IMR-90 (cell line): ENCODE data around the gene CYP39A1. TPM values are rescaled to one million over a fixed set of nuclear protein-coding genes. Genes with fewer than 3 reads are reported as not detected.

Source experiments
- ATAC-seq: fragments of 200-7000 bp; cut with Tn5 transposase; 2 replicates; pipeline ENCODE4 v1.9.1; 2020; ENCODE audit warnings: low read depth, mild to moderate bottlenecking, moderate library complexity
- BruUV-seq: library from RNA; stranded (reverse); fragments of 400-500 nt; replicated peaks from 2 replicates; lab custom pipeline; 2021; lab: Mats Ljungman, UMichigan
- CTCF ChIA-PET: fragments of 300-600 bp; formaldehyde crosslinking; extraction: SDS; loops from one replicate; lab custom pipeline; 2021; ENCODE audit warnings: antibody characterized with exemption; lab: Yijun Ruan, JAX
- POLR2A ChIA-PET: fragments of 300-600 bp; sonication (Branson Sonifier 250); formaldehyde crosslinking; loops from one replicate; lab custom pipeline; 2022; ENCODE audit warnings: antibody characterized with exemption; ENCODE audit not compliant: unreplicated experiment; lab: Charles Lee
- DNase-seq: peaks from one replicate; pipeline ENCODE4 v3.0.0; 2013
- H2AFZ ChIP-seq: replicated peaks from 2 replicates; pipeline ENCODE3; 2013; ENCODE audit warnings: low read length, mild to moderate bottlenecking; ENCODE audit not compliant: poor library complexity
- H2AK5ac ChIP-seq: 2 replicates; pipeline ENCODE4 v1.6.1; 2013; ENCODE audit warnings: low read depth, low read length, inconsistent platforms
- H2AK9ac ChIP-seq: replicated peaks from 2 replicates; pipeline ENCODE3; 2013; ENCODE audit warnings: mild to moderate bottlenecking, low read depth, low read length, moderate library complexity; ENCODE audit not compliant: poor library complexity
- H2BK120ac ChIP-seq: 2 replicates; pipeline ENCODE4 v1.6.1; 2013; ENCODE audit warnings: low read depth, low read length, inconsistent platforms
- H2BK15ac ChIP-seq: 3 replicates; pipeline ENCODE4 v1.6.1; 2013; ENCODE audit warnings: low read depth, low read length, inconsistent platforms
- H2BK20ac ChIP-seq: 2 replicates; pipeline ENCODE4 v1.6.1; 2013; ENCODE audit warnings: low read depth, mild to moderate bottlenecking, inconsistent platforms, low read length, moderate library complexity
- H2BK5ac ChIP-seq: 2 replicates; pipeline ENCODE4 v1.6.1; 2013; ENCODE audit warnings: mild to moderate bottlenecking, low read depth, low read length, inconsistent platforms; ENCODE audit not compliant: poor library complexity, severe bottlenecking
- H3K14ac ChIP-seq: replicated peaks from 2 replicates; pipeline ENCODE4 v1.6.1; 2013; ENCODE audit warnings: low read depth, low read length, inconsistent platforms
- H3K18ac ChIP-seq: 2 replicates; pipeline ENCODE4 v1.6.1; 2013; ENCODE audit warnings: low read depth, low read length, control low read depth
- H3K23ac ChIP-seq: 2 replicates; pipeline ENCODE4 v1.6.1; 2013; ENCODE audit warnings: low read depth, low read length, inconsistent platforms
- H3K27ac ChIP-seq: 2 replicates; pipeline ENCODE4 v1.5.1; 2013; ENCODE audit warnings: mild to moderate bottlenecking, control low read depth, low read length; ENCODE audit not compliant: insufficient read depth
- H3K27me3 ChIP-seq: 2 replicates; pipeline ENCODE4 v1.6.1; 2013; ENCODE audit warnings: low read length; ENCODE audit not compliant: control insufficient read depth, insufficient read depth
- H3K36me3 ChIP-seq: 2 replicates; pipeline ENCODE4 v1.6.1; 2013; ENCODE audit warnings: low read length, mixed read lengths; ENCODE audit not compliant: control insufficient read depth, insufficient read depth
- H3K4ac ChIP-seq: 2 replicates; pipeline ENCODE4 v1.6.1; 2013; ENCODE audit warnings: low read depth, low read length, inconsistent platforms
- H3K4me1 ChIP-seq: 2 replicates; pipeline ENCODE4 v1.6.1; 2013; ENCODE audit warnings: low read length, mixed read lengths; ENCODE audit not compliant: control insufficient read depth, insufficient read depth
- H3K4me2 ChIP-seq: 2 replicates; pipeline ENCODE4 v1.6.1; 2013; ENCODE audit warnings: low read depth, mild to moderate bottlenecking, control low read depth, low read length, moderate library complexity
- H3K4me3 ChIP-seq: 2 replicates; pipeline ENCODE4 v1.5.1; 2013; ENCODE audit warnings: low read depth, mild to moderate bottlenecking, control low read depth, low read length, moderate library complexity; ENCODE audit not compliant: insufficient read depth
- H3K56ac ChIP-seq: 2 replicates; pipeline ENCODE4 v1.6.1; 2013; ENCODE audit warnings: low read length, inconsistent platforms; ENCODE audit not compliant: insufficient read depth; ENCODE audit errors: extremely low read depth
- H3K79me1 ChIP-seq, 2 experiments: 2 replicates each; pipeline ENCODE4 v1.6.1; 2013; ENCODE audit warnings: low read length in 2 of 2, inconsistent platforms in 1 of 2, low read depth in 1 of 2
- H3K9ac ChIP-seq: 2 replicates; pipeline ENCODE4 v1.6.1; 2013; ENCODE audit warnings: low read depth, low read length, control low read depth
- H3K9me1 ChIP-seq: 2 replicates; pipeline ENCODE4 v1.6.1; 2013; ENCODE audit warnings: low read length, inconsistent platforms; ENCODE audit not compliant: insufficient read depth
- H3K9me3 ChIP-seq: 2 replicates; pipeline ENCODE4 v1.6.1; 2013; ENCODE audit warnings: low read length; ENCODE audit not compliant: control insufficient read depth, insufficient read depth
- H4K20me1 ChIP-seq: 2 replicates; pipeline ENCODE4 v1.6.1; 2013; ENCODE audit warnings: low read length, inconsistent platforms; ENCODE audit not compliant: insufficient read depth
- H4K5ac ChIP-seq: 2 replicates; pipeline ENCODE4 v1.6.1; 2013; ENCODE audit warnings: mild to moderate bottlenecking, low read depth, low read length, control low read depth
- H4K8ac ChIP-seq, 2 experiments: 2 replicates each; pipeline ENCODE4 v1.6.1; 2013; ENCODE audit warnings: low read depth in 2 of 2, low read length in 2 of 2, control low read depth in 1 of 2, inconsistent platforms in 1 of 2
- H4K91ac ChIP-seq: 2 replicates; pipeline ENCODE4 v1.6.1; 2013; ENCODE audit warnings: low read depth, low read length, inconsistent platforms; ENCODE audit not compliant: insufficient read depth
- BHLHE40 ChIP-seq: fragments of 150-350 bp; IDR thresholded peaks from 2 replicates; pipeline ENCODE4 v1.6.1; 2016; ENCODE audit warnings: mild to moderate bottlenecking, low read depth, low read length
- CEBPB ChIP-seq: IDR thresholded peaks from 2 replicates; pipeline ENCODE4 v1.6.1; 2012; ENCODE audit warnings: low read depth, low read length, improper control_type of control experiment
- CHD1 ChIP-seq: IDR thresholded peaks from 2 replicates; pipeline ENCODE4 v1.6.1; 2012; ENCODE audit warnings: low read depth, low read length, improper control_type of control experiment
- FOS ChIP-seq: fragments of 150-350 bp; IDR thresholded peaks from 2 replicates; pipeline ENCODE4 v1.6.1; 2016; ENCODE audit warnings: low read depth, low read length
- MAFK ChIP-seq: IDR thresholded peaks from 2 replicates; pipeline ENCODE4 v1.6.1; 2012; ENCODE audit warnings: low read depth, low read length, improper control_type of control experiment
- MAZ ChIP-seq: IDR thresholded peaks from 2 replicates; pipeline ENCODE4 v1.6.1; 2012; ENCODE audit warnings: low read depth, mild to moderate bottlenecking, low read length, improper control_type of control experiment, moderate library complexity, borderline replicate concordance
- MXI1 ChIP-seq: IDR thresholded peaks from 2 replicates; pipeline ENCODE4 v1.6.1; 2012; ENCODE audit warnings: low read depth, mild to moderate bottlenecking, low read length, moderate library complexity, borderline replicate concordance
- RCOR1 ChIP-seq: IDR thresholded peaks from 2 replicates; pipeline ENCODE4 v1.6.1; 2012; ENCODE audit warnings: mild to moderate bottlenecking, low read length, improper control_type of control experiment; ENCODE audit not compliant: insufficient replicate concordance
- USF2 ChIP-seq: fragments of 150-350 bp; IDR thresholded peaks from 2 replicates; pipeline ENCODE4 v1.6.1; 2017; ENCODE audit warnings: mild to moderate bottlenecking, antibody characterized with exemption, low read length, low read depth
- dilution Hi-C: fragments of 300-500 bp; cut with HindIII; formaldehyde crosslinking; loops from one replicate; pipeline ENCODE4 v1.14.3; 2018; ENCODE audit warnings: low sequenced_read_pairs; ENCODE audit not compliant: unreplicated experiment
- in situ Hi-C: fragments of 300-500 bp; cut with MboI; formaldehyde crosslinking; loops from 3 replicates; pipeline ENCODE4 v1.14.3; 2019; ENCODE audit warnings: low sequenced_read_pairs, inconsistent platforms, mixed read lengths
- intact Hi-C: fragments of 100-400 bp; cut with micrococcal nuclease; formaldehyde crosslinking; loops from 2 replicates; pipeline ENCODE4 v1.10.0; 2022
- polyA plus RNA-seq, 3 experiments: library from polyadenylated mRNA; depleted of rRNA; stranded (reverse); fragments of >200 nt; gene quantifications; 2 replicates each; pipeline ENCODE4 v1.2.3, GENCODE V29; 2012; ENCODE audit warnings: low replicate concordance in 1 of 3
- total RNA-seq: library from RNA; depleted of rRNA; stranded (reverse); fragments of >200 nt; gene quantifications from 2 replicates; pipeline ENCODE4 v1.2.3, GENCODE V29; 2012

The CYP39A1 gene
- total and polyA plus RNA-seq, 2 of the 4 experiments (the other 2 are of a cell fraction) = 0.03 TPM; not detected in 1

GRCh38 chr6:46592740-46593139 lies 59.9 kb downstream of the CYP39A1 start:
- ATAC-seq = no peak
- CTCF ChIA-PET = no interaction called here

More at GRCh38 chr6:46592740-46593139, 59.9 kb downstream of the CYP39A1 start:
- Histone ChIP-seq H3K56ac (no peak overlapping the region), H3K14ac (no peak overlapping the region), H2BK5ac (no peak overlapping the region), H2AFZ (no peak overlapping the region), H3K23ac (no peak overlapping the region), H3K4me2 (no peak overlapping the region), H3K18ac (no peak overlapping the region), H2AK5ac (no peak overlapping the region), H3K9me3 (no peaks in the 10 kb centered on the region), H2BK20ac (no peak overlapping the region), H4K91ac (no peak overlapping the region), H3K4ac (no peak overlapping the region), H3K79me1 (no peaks in the 10 kb centered on the region), H3K9me1 (no peaks in the 10 kb centered on the region), H3K4me3 (no peak overlapping the region), H3K27me3 (no peaks in the 10 kb centered on the region), H3K9ac (no peak overlapping the region), H3K27ac (no peak overlapping the region), H2AK9ac (no peak overlapping the region), H4K8ac (no peak overlapping the region), H3K4me1 (no peaks in the 10 kb centered on the region), H2BK120ac (no peak overlapping the region), H4K5ac (no peak overlapping the region), H2BK15ac (no peak overlapping the region), H3K36me3 (no peaks in the 10 kb centered on the region), H4K20me1 (no peaks in the 10 kb centered on the region)
- dilution Hi-C loops (no loop called here), intact Hi-C loops (no loop called here), in situ Hi-C loops (no loop called here)
- POLR2A ChIA-PET = no interaction called here
- TF ChIP-seq USF2 (no peak), MAFK (no peak), FOS (no peak), MXI1 (no peak), BHLHE40 (no peak), CHD1 (no peak), MAZ (no peak), CEBPB (no peak), RCOR1 (no peak)
- DNase-seq = no peak
- no TSS peak for BruUV-seq
